ENCODE measurements around the gene PLA2G3. TPM values are rescaled to one million over a fixed set of nuclear protein-coding genes. Genes with fewer than 3 reads are reported as not detected.

Gene PLA2G3
- polyA plus RNA-seq, 2 of the 4 experiments (the other 2 are of a cell fraction): not detected

- Histone ChIP-seq H3K27ac (no peak overlapping the region), H3K4me3 (no peak overlapping the region), H3K4me1 (no peaks in the 10 kb centered on the region), H3K9me3 (no peaks in the 10 kb centered on the region), H3K4me2 (no peak overlapping the region)
- WGBS (ENCODE audit: missing lambda C conversion rate): 60% methylated on average over 3 of the region's 5 CpGs
- ATAC-seq: no peak; a peak in 1 of 6 replicates
- ChIA-PET POLR2A (no interaction called here), CTCF (interaction anchor here (1.1 to 2.9 kb wide), 3 partner anchors 33 to 52 kb away, joined by 3 to 12 read pairs (median 4); partner anchors contain the start of gene SELENOM)
- no peak for FAIRE-seq
- no peak for TF ChIP-seq KDM1A (IDR thresholded peaks at IDR 0.05; ENCODE audit: low read depth)
- TF ChIP-seq, protein P1, sequence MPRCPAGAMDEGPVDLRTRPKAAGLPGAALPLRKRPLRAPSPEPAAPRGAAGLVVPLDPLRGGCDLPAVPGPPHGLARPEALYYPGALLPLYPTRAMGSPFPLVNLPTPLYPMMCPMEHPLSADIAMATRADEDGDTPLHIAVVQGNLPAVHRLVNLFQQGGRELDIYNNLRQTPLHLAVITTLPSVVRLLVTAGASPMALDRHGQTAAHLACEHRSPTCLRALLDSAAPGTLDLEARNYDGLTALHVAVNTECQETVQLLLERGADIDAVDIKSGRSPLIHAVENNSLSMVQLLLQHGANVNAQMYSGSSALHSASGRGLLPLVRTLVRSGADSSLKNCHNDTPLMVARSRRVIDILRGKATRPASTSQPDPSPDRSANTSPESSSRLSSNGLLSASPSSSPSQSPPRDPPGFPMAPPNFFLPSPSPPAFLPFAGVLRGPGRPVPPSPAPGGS (IDR thresholded peaks at IDR 0.05): no peak
- TF ChIP-seq RCOR1 (IDR thresholded peaks at IDR 0.05; ENCODE audit: low read depth, low read length): no peak
- TF ChIP-seq HOXA7 (CRISPR knock-in tag; IDR thresholded peaks at IDR 0.05): no peak
- TF ChIP-seq HOXB5 (CRISPR knock-in tag; IDR thresholded peaks at IDR 0.05): no peak
- TF ChIP-seq ZC3H11A (IDR thresholded peaks at IDR 0.05): no peak
- TF ChIP-seq POLR2AphosphoS2 (conservative IDR thresholded peaks at IDR 0.05; ENCODE audit: low read length): no peak
- TF ChIP-seq EP300 (IDR thresholded peaks at IDR 0.05): no peak
- no peak for TF ChIP-seq NFE2L2 (conservative IDR thresholded peaks at IDR 0.05; ENCODE audit: low read length)
- no peak for TF ChIP-seq MAFK (IDR thresholded peaks at IDR 0.05; ENCODE audit: partially characterized antibody)
- TF ChIP-seq, protein P2, sequence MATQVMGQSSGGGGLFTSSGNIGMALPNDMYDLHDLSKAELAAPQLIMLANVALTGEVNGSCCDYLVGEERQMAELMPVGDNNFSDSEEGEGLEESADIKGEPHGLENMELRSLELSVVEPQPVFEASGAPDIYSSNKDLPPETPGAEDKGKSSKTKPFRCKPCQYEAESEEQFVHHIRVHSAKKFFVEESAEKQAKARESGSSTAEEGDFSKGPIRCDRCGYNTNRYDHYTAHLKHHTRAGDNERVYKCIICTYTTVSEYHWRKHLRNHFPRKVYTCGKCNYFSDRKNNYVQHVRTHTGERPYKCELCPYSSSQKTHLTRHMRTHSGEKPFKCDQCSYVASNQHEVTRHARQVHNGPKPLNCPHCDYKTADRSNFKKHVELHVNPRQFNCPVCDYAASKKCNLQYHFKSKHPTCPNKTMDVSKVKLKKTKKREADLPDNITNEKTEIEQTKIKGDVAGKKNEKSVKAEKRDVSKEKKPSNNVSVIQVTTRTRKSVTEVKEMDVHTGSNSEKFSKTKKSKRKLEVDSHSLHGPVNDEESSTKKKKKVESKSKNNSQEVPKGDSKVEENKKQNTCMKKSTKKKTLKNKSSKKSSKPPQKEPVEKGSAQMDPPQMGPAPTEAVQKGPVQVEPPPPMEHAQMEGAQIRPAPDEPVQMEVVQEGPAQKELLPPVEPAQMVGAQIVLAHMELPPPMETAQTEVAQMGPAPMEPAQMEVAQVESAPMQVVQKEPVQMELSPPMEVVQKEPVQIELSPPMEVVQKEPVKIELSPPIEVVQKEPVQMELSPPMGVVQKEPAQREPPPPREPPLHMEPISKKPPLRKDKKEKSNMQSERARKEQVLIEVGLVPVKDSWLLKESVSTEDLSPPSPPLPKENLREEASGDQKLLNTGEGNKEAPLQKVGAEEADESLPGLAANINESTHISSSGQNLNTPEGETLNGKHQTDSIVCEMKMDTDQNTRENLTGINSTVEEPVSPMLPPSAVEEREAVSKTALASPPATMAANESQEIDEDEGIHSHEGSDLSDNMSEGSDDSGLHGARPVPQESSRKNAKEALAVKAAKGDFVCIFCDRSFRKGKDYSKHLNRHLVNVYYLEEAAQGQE (IDR thresholded peaks at IDR 0.05): no peak
- TF ChIP-seq, protein P3, sequence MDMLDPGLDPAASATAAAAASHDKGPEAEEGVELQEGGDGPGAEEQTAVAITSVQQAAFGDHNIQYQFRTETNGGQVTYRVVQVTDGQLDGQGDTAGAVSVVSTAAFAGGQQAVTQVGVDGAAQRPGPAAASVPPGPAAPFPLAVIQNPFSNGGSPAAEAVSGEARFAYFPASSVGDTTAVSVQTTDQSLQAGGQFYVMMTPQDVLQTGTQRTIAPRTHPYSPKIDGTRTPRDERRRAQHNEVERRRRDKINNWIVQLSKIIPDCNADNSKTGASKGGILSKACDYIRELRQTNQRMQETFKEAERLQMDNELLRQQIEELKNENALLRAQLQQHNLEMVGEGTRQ (IDR thresholded peaks at IDR 0.05): no peak
- TF ChIP-seq, protein P4, sequence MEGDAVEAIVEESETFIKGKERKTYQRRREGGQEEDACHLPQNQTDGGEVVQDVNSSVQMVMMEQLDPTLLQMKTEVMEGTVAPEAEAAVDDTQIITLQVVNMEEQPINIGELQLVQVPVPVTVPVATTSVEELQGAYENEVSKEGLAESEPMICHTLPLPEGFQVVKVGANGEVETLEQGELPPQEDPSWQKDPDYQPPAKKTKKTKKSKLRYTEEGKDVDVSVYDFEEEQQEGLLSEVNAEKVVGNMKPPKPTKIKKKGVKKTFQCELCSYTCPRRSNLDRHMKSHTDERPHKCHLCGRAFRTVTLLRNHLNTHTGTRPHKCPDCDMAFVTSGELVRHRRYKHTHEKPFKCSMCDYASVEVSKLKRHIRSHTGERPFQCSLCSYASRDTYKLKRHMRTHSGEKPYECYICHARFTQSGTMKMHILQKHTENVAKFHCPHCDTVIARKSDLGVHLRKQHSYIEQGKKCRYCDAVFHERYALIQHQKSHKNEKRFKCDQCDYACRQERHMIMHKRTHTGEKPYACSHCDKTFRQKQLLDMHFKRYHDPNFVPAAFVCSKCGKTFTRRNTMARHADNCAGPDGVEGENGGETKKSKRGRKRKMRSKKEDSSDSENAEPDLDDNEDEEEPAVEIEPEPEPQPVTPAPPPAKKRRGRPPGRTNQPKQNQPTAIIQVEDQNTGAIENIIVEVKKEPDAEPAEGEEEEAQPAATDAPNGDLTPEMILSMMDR (IDR thresholded peaks at IDR 0.05): no peak
- TF ChIP-seq SREBF2 (IDR thresholded peaks at IDR 0.05): no peak
- no peak for TF ChIP-seq ZSCAN20 (CRISPR knock-in tag; IDR thresholded peaks at IDR 0.05)
- no peak for TF ChIP-seq CEBPB (IDR thresholded peaks at IDR 0.05)
- DNase-seq (ENCODE audit: low read depth in 1 of 2, low spot score in 1 of 2): no peak
These were observed 438 bp upstream of the PLA2G3 start for GRCh38 chr22:31140746-31141145.

DNA sequence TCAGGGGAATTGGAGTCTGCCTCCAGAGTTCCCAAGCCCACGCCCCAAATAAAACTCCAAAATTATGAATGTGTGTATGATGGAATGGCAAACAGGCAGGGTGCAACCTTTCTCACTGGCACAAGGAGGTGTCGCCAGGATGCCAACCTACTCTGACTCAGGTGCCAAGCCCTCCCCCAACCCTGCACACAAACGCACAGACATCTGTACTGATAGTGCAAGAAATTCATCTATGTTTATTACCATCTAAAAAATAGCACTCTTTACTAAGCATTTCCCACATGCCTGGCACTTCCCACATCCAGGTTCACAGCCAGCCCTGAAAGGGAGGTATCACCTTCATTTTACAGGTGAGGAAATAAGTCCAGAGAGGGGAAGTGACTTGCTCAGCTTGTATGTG lies 1.2 kb downstream of the PLA2G3 start:
- CTCF ChIA-PET: interaction anchor here (0.6 to 1.8 kb wide), 5 partner anchors 11 to 209 kb away, joined by 3 to 5 read pairs (median 4); partner anchors contain the start of gene SELENOM

More for the DNA sequence above, 1.2 kb downstream of the PLA2G3 start:
- H3K4me3 ChIP-seq: no peak overlapping the region
- H3K4me1 ChIP-seq: no peaks in the 10 kb centered on the region
- no peak overlapping the region for H3K4me2 ChIP-seq
- DNase-seq (ENCODE audit: low read depth in 1 of 2, low spot score in 1 of 2) (no peak), FAIRE-seq (no peak), ATAC-seq (no peak)
- POLR2A ChIA-PET: no interaction called here
- no peaks in the 10 kb centered on the region for H3K9me3 ChIP-seq
- TF ChIP-seq GATA3 (IDR thresholded peaks at IDR 0.05; ENCODE audit: borderline replicate concordance) (no peak), NR3C1 (IDR thresholded peaks at IDR 0.05) (no peak), KDM1A (IDR thresholded peaks at IDR 0.05; ENCODE audit: low read depth) (no peak), POLR2AphosphoS2 (conservative IDR thresholded peaks at IDR 0.05; ENCODE audit: low read length) (no peak), RARB (CRISPR knock-in tag; IDR thresholded peaks at IDR 0.05) (no peak), CBX2 (IDR thresholded peaks at IDR 0.05; ENCODE audit: borderline replicate concordance, low read depth) (no peak), POLR2A (IDR thresholded peaks at IDR 0.05; ENCODE audit: low read length) (no peak), ZC3H11A (IDR thresholded peaks at IDR 0.05) (no peak), EHF (CRISPR knock-in tag; IDR thresholded peaks at IDR 0.05) (no peak), HEYL (CRISPR knock-in tag; IDR thresholded peaks at IDR 0.05) (no peak), CEBPB (IDR thresholded peaks at IDR 0.05) (no peak), CBX8 (IDR thresholded peaks at IDR 0.05) (no peak)
- TF ChIP-seq, protein P5, sequence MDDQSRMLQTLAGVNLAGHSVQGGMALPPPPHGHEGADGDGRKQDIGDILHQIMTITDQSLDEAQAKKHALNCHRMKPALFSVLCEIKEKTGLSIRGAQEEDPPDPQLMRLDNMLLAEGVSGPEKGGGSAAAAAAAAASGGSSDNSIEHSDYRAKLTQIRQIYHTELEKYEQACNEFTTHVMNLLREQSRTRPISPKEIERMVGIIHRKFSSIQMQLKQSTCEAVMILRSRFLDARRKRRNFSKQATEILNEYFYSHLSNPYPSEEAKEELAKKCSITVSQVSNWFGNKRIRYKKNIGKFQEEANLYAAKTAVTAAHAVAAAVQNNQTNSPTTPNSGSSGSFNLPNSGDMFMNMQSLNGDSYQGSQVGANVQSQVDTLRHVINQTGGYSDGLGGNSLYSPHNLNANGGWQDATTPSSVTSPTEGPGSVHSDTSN (IDR thresholded peaks at IDR 0.05): no peak
- TF ChIP-seq, protein P3 (IDR thresholded peaks at IDR 0.05): no peak
- no peak overlapping the region for H3K27ac ChIP-seq
- WGBS (ENCODE audit: missing lambda C conversion rate): 34% methylated on average over 3 of the region's 3 CpGs

Data from A549 (cell line).